Kidney (tissue), 14 donors: Measurements from ENCODE around the gene TUBA4A. TPM values are rescaled to one million over a fixed set of nuclear protein-coding genes. Genes with fewer than 3 reads are reported as not detected.

Experiments used
- DNase-seq, 5 donors: peaks; one replicate each; pipeline ENCODE4 v3.0.0-alpha.2; 2013 to 2020
- FAIRE-seq: peaks from 2 replicates; lab custom pipeline; 2012; peaks lifted over from hg19 to GRCh38; lab: Jason Lieb, UNC
- H3K27ac ChIP-seq, 2 donors: one replicate each; pipeline ENCODE4 v1.7.0; 2013; ENCODE audit warnings: low read depth in 2 of 2, low read length in 2 of 2, inconsistent platforms in 1 of 2
- H3K27me3 ChIP-seq: one replicate; pipeline ENCODE4 v1.7.1; 2013; ENCODE audit warnings: low read length, inconsistent platforms; ENCODE audit not compliant: control insufficient read depth, insufficient read depth
- H3K36me3 ChIP-seq, 3 donors: one replicate each; pipeline versions ENCODE4 v1.7.0 to v1.7.1; 2013; ENCODE audit warnings: low read length in 3 of 3, control low read depth in 1 of 3, inconsistent platforms in 1 of 3; ENCODE audit not compliant: insufficient read depth in 3 of 3, control insufficient read depth in 2 of 3
- H3K4me1 ChIP-seq, 3 donors: one replicate each; pipeline versions ENCODE4 v1.7.0 to v1.7.1; 2013; ENCODE audit warnings: low read length in 3 of 3, inconsistent platforms in 1 of 3, low read depth in 1 of 3; ENCODE audit not compliant: control insufficient read depth in 2 of 3, insufficient read depth in 2 of 3
- H3K4me3 ChIP-seq, 3 donors: one replicate each; pipeline versions ENCODE4 v1.7.0 to v1.8.1; 2013; ENCODE audit warnings: low read length in 3 of 3, control low read depth in 1 of 3, inconsistent platforms in 1 of 3
- H3K9ac ChIP-seq, 3 donors: one replicate each; pipeline versions ENCODE4 v1.7.0 to v1.7.1; 2013; ENCODE audit warnings: low read length in 3 of 3, control low read depth in 1 of 3, inconsistent platforms in 1 of 3
- H3K9me3 ChIP-seq, 3 donors: one replicate each; pipeline versions ENCODE4 v1.7.0 to v1.7.1; 2013; ENCODE audit warnings: low read length in 3 of 3, control low read depth in 1 of 3, inconsistent platforms in 1 of 3; ENCODE audit not compliant: control insufficient read depth in 2 of 3, insufficient read depth in 1 of 3
- CTCF ChIP-seq: IDR thresholded peaks from 3 replicates; pipeline ENCODE4 v1.5.1; 2012; ENCODE audit warnings: mild to moderate bottlenecking, moderate library complexity, borderline replicate concordance; ENCODE audit not compliant: insufficient read depth; ENCODE audit errors: extremely low read depth
- intact Hi-C: fragments of 100-400 bp; cut with DNase I; formaldehyde crosslinking; loops from one replicate; pipeline ENCODE4 v1.11.1; 2022
- polyA plus RNA-seq: library from polyadenylated mRNA; stranded (reverse); fragments of 350-450 nt; fragmentation: Illumina TruSeq; extraction: RNeasy Lipid Tissue Mini Kit (QIAGEN cat#74804); gene quantifications from one replicate; pipeline ENCODE4 v1.2.3, GENCODE V29; 2014; ENCODE audit warnings: low read depth, low replicate concordance; ENCODE audit not compliant: insufficient read depth
- total RNA-seq: library from RNA; stranded (reverse); fragmentation: NEBNext Ultra II Directional; extraction: Animal tissue kit (Norgen Biotek cat#: 25700); gene quantifications from one replicate; pipeline ENCODE4 v1.2.1, GENCODE V29; 2021
- donor health status: control.
- donor health status: control.
- donor health status: control.
- donor health status: control.
- donor health status: control.
- donor health status: DM: yes; HTN: yes; CAD: no.
- donor health status: Normal renal cell carcinoma (clear cell type).

TUBA4A gene
- total and polyA plus RNA-seq, 2 donors from 2014 or later: 49.4 to 156 TPM

- no peak for TF ChIP-seq CTCF
- peaks cover 2 to 12% (median 3%) of the 10 kb centered on the region in 3 donors for H3K36me3 ChIP-seq
- DNase-seq (peak in 1 of 5 donors; percentile 22), FAIRE-seq (no peak)
- intact Hi-C loops: no loop called here
- no peaks in the 10 kb centered on the region for H3K9me3 ChIP-seq
- peak overlapping the region in 2 of 3 donors; percentile 12 to 93 for H3K4me3 ChIP-seq
- peak overlapping the region; percentile 81 to 85 for H3K27ac ChIP-seq
- H3K4me1 ChIP-seq: peaks cover 3 to 61% (median 47%) of the 10 kb centered on the region in 3 donors
- H3K9ac ChIP-seq: peak overlapping the region in 2 of 3 donors; percentile 13 to 68
- H3K27me3 ChIP-seq: peaks cover 15% of the 10 kb centered on the region
Observed at GRCh38 chr2:219251656-219252055, 2.1 kb downstream of the TUBA4A start.

- Histone ChIP-seq H3K4me3 (peak overlapping the region in 1 of 3 donors; percentile 15), H3K36me3 (peaks cover 2 to 12% (median 3%) of the 10 kb centered on the region in 3 donors), H3K27ac (peak overlapping the region; percentile 87 to 99), H3K27me3 (peaks cover 9% of the 10 kb centered on the region), H3K9me3 (no peaks in the 10 kb centered on the region), H3K4me1 (peaks cover 6 to 73% (median 51%) of the 10 kb centered on the region in 3 donors), H3K9ac (peak overlapping the region in 1 of 3 donors; percentile 38)
- DNase-seq (peak in 1 of 5 donors; percentile 77), FAIRE-seq (no peak)
- no peak for TF ChIP-seq CTCF
- intact Hi-C loops: no loop called here
Observed at GRCh38 chr2:219250049-219250781, 3.5 kb downstream of the TUBA4A start.

DNA sequence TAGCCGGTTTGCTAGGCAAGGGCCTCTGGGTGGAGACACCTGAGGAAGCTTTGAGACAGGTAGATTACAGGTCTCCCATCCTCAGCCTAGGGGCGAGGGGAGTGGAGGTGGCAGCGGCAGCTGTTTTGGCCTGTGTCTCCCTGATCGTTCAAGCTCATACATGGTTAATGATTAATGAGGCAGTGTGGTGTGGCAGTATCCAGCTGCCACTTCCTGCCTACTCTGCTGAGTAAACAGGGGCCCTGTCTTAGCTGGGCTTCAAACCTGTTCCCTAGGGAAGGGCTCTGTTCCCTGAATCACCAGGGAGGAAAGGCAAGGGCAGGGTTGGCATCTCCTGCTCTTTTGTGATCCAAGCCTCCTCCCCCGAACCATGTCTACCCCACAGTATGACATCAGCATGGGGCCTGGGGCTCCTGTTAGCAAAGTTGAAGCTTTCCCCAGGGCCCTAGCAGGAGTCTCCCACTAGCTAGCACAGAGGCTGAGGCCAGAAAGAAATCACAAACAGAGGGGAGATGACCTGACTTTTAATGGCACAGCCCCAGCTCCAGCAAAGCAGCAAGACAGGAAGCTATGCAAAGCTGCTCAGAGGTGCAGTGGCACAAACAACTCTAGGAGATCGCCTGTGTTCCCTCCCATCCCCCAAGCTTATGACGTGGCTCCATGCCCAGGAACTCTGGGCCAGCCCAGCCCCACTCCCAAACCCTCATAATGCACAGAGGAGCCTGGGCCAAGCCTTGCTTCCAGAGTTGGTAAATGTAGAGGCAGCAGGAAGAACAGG is 4.3 kb downstream of the TUBA4A start:
- no peak for FAIRE-seq
- H3K36me3 ChIP-seq: peaks cover 2 to 12% (median 3%) of the 10 kb centered on the region in 3 donors
- DNase-seq: peak; percentile 75 to 93 (median 89)
- no peak for TF ChIP-seq CTCF
- peaks cover 6 to 76% (median 53%) of the 10 kb centered on the region in 3 donors for H3K4me1 ChIP-seq
- H3K9ac ChIP-seq: peak overlapping the region in 2 of 3 donors; percentile 33 to 38
- peak overlapping the region; percentile 87 to 99 for H3K27ac ChIP-seq
- H3K27me3 ChIP-seq: peaks cover 3% of the 10 kb centered on the region
- H3K4me3 ChIP-seq: peak overlapping the region in 2 of 3 donors; percentile 15 to 20
- intact Hi-C loops: no loop called here
- H3K9me3 ChIP-seq: no peaks in the 10 kb centered on the region
